Measurements from ENCODE around the gene PRKAR2A.

Gene PRKAR2A

DNA sequence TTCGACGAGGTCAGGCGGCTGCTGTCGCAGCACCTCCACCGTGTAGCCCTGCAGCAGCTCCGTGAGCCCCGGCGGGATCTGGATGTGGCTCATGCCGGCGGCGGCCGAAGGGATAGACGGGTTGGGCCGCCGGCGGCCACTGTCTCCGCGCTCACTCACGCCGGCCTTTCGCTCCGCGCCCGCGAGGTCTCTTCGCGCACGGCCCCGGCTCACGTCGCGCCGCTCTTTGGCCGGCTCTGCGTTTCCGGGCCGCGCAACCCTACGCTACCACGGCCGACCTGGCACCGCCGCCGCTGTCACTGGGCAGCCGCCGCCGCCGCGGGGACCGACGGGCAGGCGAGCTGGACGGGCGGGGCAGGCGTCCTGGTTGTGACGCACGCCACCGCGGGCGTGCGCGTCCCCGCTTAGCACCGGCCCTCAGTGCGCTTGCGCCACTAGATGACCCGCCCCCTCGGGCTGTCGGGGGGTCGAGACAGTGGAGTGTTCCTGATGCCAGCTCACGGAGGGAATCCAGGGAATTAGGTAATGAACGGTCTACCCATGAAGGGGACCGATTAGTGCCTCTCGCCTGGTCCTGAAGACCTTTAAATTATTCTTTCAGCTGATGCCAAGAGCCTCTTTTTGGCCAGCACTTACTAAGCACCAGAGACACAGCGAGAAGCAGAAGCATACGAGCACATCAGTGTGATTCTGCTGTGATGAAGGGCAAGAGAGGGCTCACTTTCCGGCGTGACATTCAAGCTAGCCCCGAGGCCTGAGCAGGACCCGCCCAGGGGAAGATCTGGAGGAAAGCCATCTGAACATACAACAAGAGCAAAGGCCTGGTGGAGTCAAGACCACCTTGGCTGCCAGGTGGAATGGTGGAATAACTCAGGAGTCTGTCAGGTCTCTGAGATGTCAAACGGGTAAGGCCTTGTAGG is at the start of gene PRKAR2A:
TSS of gene PRKAR2A (minus strand) at position 371 of the 920 bp plus-strand sequence. CDS start at position 93, 278 bp downstream.
- H3K4me3 Mint-ChIP-seq, result peak within 1 kb of the TSS; percentile 82

GRCh38 chr3:48896936-48897335 is 49.3 kb upstream of the PRKAR2A start:
- Mint-ChIP-seq H3K4me1 (peaks cover 48% of the 10 kb centered on the region), H3K36me3 (peaks cover 16% of the 10 kb centered on the region), H3K27me3 (no peaks in the 10 kb centered on the region), H3K9me3 (no peaks in the 10 kb centered on the region), H3K27ac (peak overlapping the region; percentile 12), H3K4me3 (peak overlapping the region; percentile 39)
- CTCF ChIA-PET, result interaction anchor here (0.6 to 2.1 kb wide), 7 partner anchors 11 to 642 kb away, joined by 3 to 16 read pairs (median 4); partner anchors contain the start of gene ARIH2
- no peak for DNase-seq

More for the DNA sequence above, at the start of gene PRKAR2A:
- Mint-ChIP-seq H3K27ac (peak within 1 kb of the TSS; percentile 87), H3K9me3 (no peaks in the 10 kb centered on the region), H3K36me3 (peaks cover 11% of the 10 kb centered on the region), H3K27me3 (no peaks in the 10 kb centered on the region), H3K4me1 (peaks cover 26% of the 10 kb centered on the region)
- peak; percentile 82 for DNase-seq
- CTCF ChIA-PET, result interaction anchor here (1.3 to 1.6 kb wide), 2 partner anchors 12 to 108 kb away, joined by 3 read pairs; no protein-coding TSS in a partner anchor

- Mint-ChIP-seq H3K27me3 (no peaks in the 10 kb centered on the region), H3K4me1 (peaks cover 40% of the 10 kb centered on the region), H3K27ac (no peak overlapping the region), H3K36me3 (peaks cover 25% of the 10 kb centered on the region), H3K9me3 (no peaks in the 10 kb centered on the region), H3K4me3 (no peak overlapping the region)
- CTCF ChIA-PET, result no interaction called here
- DNase-seq, result no peak
Measured at GRCh38 chr3:48894516-48894915, 46.8 kb upstream of the PRKAR2A start.

GRCh38 chr3:48891606-48892005 is 43.9 kb upstream of the PRKAR2A start:
- H3K4me1 Mint-ChIP-seq, result peaks cover 16% of the 10 kb centered on the region
- no peaks in the 10 kb centered on the region for H3K9me3 Mint-ChIP-seq
- H3K27ac Mint-ChIP-seq, result no peak overlapping the region
- CTCF ChIA-PET, result no interaction called here
- H3K27me3 Mint-ChIP-seq, result no peaks in the 10 kb centered on the region
- H3K36me3 Mint-ChIP-seq, result peaks cover 17% of the 10 kb centered on the region
- DNase-seq, result no peak
- no peak overlapping the region for H3K4me3 Mint-ChIP-seq

- CTCF ChIA-PET, result interaction anchor here (0.9 kb wide), 1 partner anchor 12 kb away, joined by 3 read pairs; no protein-coding TSS in a partner anchor
- no peak for DNase-seq
- Mint-ChIP-seq H3K27me3 (no peaks in the 10 kb centered on the region), H3K9me3 (no peaks in the 10 kb centered on the region), H3K27ac (no peak overlapping the region), H3K36me3 (peaks cover 23% of the 10 kb centered on the region), H3K4me3 (no peak overlapping the region), H3K4me1 (no peaks in the 10 kb centered on the region)
Measured at GRCh38 chr3:48885753-48886152, 38.1 kb upstream of the PRKAR2A start.

- Mint-ChIP-seq H3K36me3 (peaks cover 30% of the 10 kb centered on the region), H3K4me1 (no peaks in the 10 kb centered on the region), H3K27ac (peak overlapping the region; percentile 33), H3K4me3 (no peak overlapping the region), H3K27me3 (no peaks in the 10 kb centered on the region), H3K9me3 (no peaks in the 10 kb centered on the region)
- CTCF ChIA-PET, result no interaction called here
- no peak for DNase-seq
Measured at GRCh38 chr3:48881652-48882114, 34.0 kb upstream of the PRKAR2A start.

- Mint-ChIP-seq H3K4me3 (no peak overlapping the region), H3K4me1 (no peaks in the 10 kb centered on the region), H3K27ac (no peak overlapping the region), H3K9me3 (no peaks in the 10 kb centered on the region), H3K36me3 (peaks cover 30% of the 10 kb centered on the region), H3K27me3 (no peaks in the 10 kb centered on the region)
- CTCF ChIA-PET, result no interaction called here
- DNase-seq, result no peak
Measured at GRCh38 chr3:48881006-48881405, 33.3 kb upstream of the PRKAR2A start.

- H3K36me3 Mint-ChIP-seq, result peaks cover 23% of the 10 kb centered on the region
- CTCF ChIA-PET, result no interaction called here
- no peak overlapping the region for H3K4me3 Mint-ChIP-seq
- DNase-seq, result no peak
- H3K27me3 Mint-ChIP-seq, result no peaks in the 10 kb centered on the region
- H3K4me1 Mint-ChIP-seq, result no peaks in the 10 kb centered on the region
- no peaks in the 10 kb centered on the region for H3K9me3 Mint-ChIP-seq
- no peak overlapping the region for H3K27ac Mint-ChIP-seq
Measured at GRCh38 chr3:48879994-48880377, 32.3 kb upstream of the PRKAR2A start.

DNA sequence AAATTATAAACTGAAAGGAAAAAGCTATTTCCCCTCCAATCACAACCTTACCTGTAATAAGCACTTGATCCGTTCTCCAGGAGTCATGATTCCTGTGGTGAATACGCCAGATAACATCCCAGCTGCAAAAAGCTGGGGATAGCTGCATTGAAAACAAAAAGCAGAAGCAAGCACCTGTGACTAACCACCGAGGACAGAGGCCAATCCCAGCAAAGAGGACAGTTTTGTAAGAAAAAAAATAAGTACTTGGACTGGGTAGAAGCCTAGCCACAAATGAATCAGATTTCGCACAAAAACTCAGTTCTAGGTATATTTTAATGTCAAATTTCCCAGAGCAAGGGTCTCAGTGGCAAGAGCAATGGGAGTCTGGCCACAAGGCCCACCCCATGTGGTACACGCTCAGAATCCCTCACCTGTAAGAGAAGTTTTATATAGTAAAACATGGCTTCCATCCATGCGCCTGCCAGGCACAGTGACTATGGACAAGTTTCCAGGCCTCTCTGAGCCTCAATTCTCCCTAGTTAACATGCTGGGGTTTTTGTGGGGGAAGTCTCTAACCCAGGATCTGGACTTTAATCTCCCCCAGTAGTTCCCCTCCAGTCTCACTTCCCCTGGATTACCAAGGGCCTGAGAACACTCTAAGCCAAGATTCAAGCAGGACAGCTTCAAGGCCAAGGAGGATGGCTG is 31.8 kb upstream of the PRKAR2A start:
- Mint-ChIP-seq H3K27ac (no peak overlapping the region), H3K4me1 (no peaks in the 10 kb centered on the region), H3K4me3 (no peak overlapping the region), H3K9me3 (no peaks in the 10 kb centered on the region), H3K27me3 (no peaks in the 10 kb centered on the region), H3K36me3 (peaks cover 19% of the 10 kb centered on the region)
- CTCF ChIA-PET, result no interaction called here
- no peak for DNase-seq

DNA sequence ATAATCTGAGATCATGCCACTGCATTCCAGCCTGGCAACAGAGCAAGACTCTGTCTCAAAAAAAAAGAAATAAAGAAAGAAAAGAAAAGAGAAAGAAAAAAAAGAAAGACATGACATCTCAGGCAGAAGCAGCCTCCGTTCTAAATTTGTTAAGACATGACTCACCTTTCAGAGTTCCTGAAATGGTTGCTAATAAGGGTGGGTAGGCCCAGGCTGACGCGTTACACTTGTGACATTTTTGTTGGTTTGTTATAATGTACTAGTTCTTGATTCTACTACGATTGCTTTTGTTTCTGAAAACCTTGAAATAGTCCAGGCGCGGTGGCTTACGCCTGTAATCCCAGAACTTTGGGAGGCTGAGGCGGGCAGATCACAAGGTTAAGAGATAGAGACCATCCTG is 30.0 kb upstream of the PRKAR2A start:
- peaks cover 20% of the 10 kb centered on the region for H3K36me3 Mint-ChIP-seq
- CTCF ChIA-PET, result interaction anchor here (0.6 kb wide), 1 partner anchor 21 kb away, joined by 3 read pairs; no protein-coding TSS in a partner anchor
- no peak overlapping the region for H3K4me3 Mint-ChIP-seq
- no peak overlapping the region for H3K27ac Mint-ChIP-seq
- no peak for DNase-seq
- H3K27me3 Mint-ChIP-seq, result no peaks in the 10 kb centered on the region
- H3K4me1 Mint-ChIP-seq, result no peaks in the 10 kb centered on the region
- no peaks in the 10 kb centered on the region for H3K9me3 Mint-ChIP-seq

DNA sequence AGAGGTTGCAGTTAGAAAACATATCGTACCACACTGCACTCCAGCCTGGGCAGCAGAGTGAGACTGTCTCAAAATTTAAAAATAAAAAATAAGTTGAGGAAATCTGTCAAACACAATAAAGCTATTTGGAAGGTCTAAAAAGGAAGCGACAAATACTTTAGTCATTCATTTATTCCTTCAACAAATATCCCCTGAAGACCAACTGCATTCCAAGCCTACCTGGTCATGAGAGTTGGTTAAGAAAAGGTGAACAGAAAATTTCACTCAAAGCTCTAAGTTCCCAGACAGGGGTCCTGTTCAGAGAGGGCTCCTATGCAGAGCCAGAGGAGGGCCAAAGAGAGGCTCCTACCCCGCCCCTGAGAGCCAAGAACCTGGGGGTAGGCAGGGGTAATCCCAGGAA is 15.4 kb upstream of the PRKAR2A start:
- DNase-seq, result no peak
- CTCF ChIA-PET, result no interaction called here
- no peaks in the 10 kb centered on the region for H3K9me3 Mint-ChIP-seq
- H3K4me1 Mint-ChIP-seq, result no peaks in the 10 kb centered on the region
- H3K4me3 Mint-ChIP-seq, result no peak overlapping the region
- no peak overlapping the region for H3K27ac Mint-ChIP-seq
- peaks cover 22% of the 10 kb centered on the region for H3K36me3 Mint-ChIP-seq
- H3K27me3 Mint-ChIP-seq, result no peaks in the 10 kb centered on the region

GRCh38 chr3:48859206-48859605 is 11.5 kb upstream of the PRKAR2A start:
- Mint-ChIP-seq H3K4me3 (no peak overlapping the region), H3K36me3 (peaks cover 29% of the 10 kb centered on the region)
- CTCF ChIA-PET, result interaction anchor here (0.6 to 1.1 kb wide), 2 partner anchors 11 to 18 kb away, joined by 3 to 4 read pairs; partner anchors contain the start of gene PRKAR2A

DNA sequence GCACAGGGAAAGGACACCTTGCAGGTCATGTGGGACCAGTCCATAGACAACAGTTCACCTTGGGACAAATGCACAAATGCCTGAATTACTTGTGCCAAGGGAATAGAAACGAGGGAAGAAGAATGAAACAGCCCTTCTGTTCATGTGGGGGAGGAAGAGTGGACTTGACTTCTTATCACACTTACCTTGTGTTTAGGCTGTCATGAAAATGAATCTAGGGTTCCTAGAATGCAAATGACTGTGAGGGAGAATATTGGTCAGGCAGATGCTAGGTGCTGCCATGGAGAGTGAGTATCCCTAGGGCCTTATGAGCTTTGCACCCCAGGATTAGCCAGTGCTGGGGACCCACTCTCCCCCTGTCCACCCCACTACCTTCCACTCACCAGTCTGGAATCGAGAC is 11.0 kb upstream of the PRKAR2A start:
- CTCF ChIA-PET, result interaction anchor here (0.6 kb wide), 1 partner anchor 18 kb away, joined by 4 read pairs; no protein-coding TSS in a partner anchor
- H3K27ac Mint-ChIP-seq, result no peak overlapping the region
- peaks cover 32% of the 10 kb centered on the region for H3K36me3 Mint-ChIP-seq
- H3K9me3 Mint-ChIP-seq, result no peaks in the 10 kb centered on the region
- H3K27me3 Mint-ChIP-seq, result no peaks in the 10 kb centered on the region
- DNase-seq, result no peak
- H3K4me1 Mint-ChIP-seq, result no peaks in the 10 kb centered on the region
- no peak overlapping the region for H3K4me3 Mint-ChIP-seq

More at GRCh38 chr3:48859206-48859605, 11.5 kb upstream of the PRKAR2A start:
- DNase-seq, result no peak
- Mint-ChIP-seq H3K27me3 (no peaks in the 10 kb centered on the region), H3K9me3 (no peaks in the 10 kb centered on the region), H3K27ac (no peak overlapping the region), H3K4me1 (no peaks in the 10 kb centered on the region)

DNA sequence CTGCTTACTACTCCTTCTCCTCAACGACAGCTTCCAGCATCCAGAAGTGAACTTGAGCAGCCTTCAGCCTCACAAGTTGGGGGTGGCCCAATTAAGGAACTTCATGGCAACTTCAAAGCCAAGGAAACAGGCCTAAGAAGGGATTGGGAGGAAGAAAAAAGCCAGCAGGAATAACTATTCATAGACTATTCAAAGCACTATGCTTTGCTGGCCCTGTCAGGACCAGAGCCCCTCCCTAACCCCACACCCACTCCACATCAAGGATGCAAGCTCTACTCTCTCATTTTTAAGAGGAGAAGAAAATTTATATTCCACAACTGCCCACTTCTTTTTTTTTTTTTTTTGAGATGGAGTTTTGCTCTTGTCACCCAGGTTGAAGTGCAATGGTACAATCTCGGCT is 10.0 kb upstream of the PRKAR2A start:
- H3K9me3 Mint-ChIP-seq, result no peaks in the 10 kb centered on the region
- peak overlapping the region; percentile 24 for H3K27ac Mint-ChIP-seq
- no peaks in the 10 kb centered on the region for H3K27me3 Mint-ChIP-seq
- CTCF ChIA-PET, result no interaction called here
- peaks cover 31% of the 10 kb centered on the region for H3K36me3 Mint-ChIP-seq
- no peak overlapping the region for H3K4me3 Mint-ChIP-seq
- no peaks in the 10 kb centered on the region for H3K4me1 Mint-ChIP-seq
- DNase-seq, result no peak

All from activated naive CD4-positive, alpha-beta T cell treated with anti-CD3 and anti-CD28 coated beads, Interleukin-2, amount 10 ng/mL, durations not matched to agents 7 days and 5 days (primary cell).